Measurements from ENCODE around the gene UBA5. TPM values are rescaled to one million over a fixed set of nuclear protein-coding genes. Genes with fewer than 3 reads are reported as not detected.
A peak's percentile ranks its signal among the peaks of the same experiment; 100 is the strongest.
"Not testable (repeated sequence)": the region's sequence is repeated elsewhere in the genome, so short reads cannot be mapped to it uniquely, and the experiment has no call there.

UBA5 gene
- 40.4 and 45.7 TPM in 2 replicates for total RNA-seq (2014; rRNA removed)
- polyA plus RNA-seq (2012), result 16.9 TPM

- peak; percentile 65 for DNase-seq (ENCODE audit: low read depth)
Observed at GRCh38 chr3:132660052-132660810, at the start of gene UBA5. Gene UBA5, plus strand, starts transcription at chr3:132660329. Its CDS starts 209 bp downstream, at chr3:132660538.

- not testable (repeated sequence) for DNase-seq (ENCODE audit: low read depth)
Observed at GRCh38 chr3:132615301-132615700, 44.8 kb upstream of the UBA5 start.

GRCh38 chr3:132615881-132616280 lies 44.2 kb upstream of the UBA5 start:
- DNase-seq (ENCODE audit: low read depth), result peak; percentile 45

- no peak for DNase-seq (ENCODE audit: low read depth)
Observed at GRCh38 chr3:132616780-132617179, 43.3 kb upstream of the UBA5 start.

GRCh38 chr3:132622148-132622547 lies 38.0 kb upstream of the UBA5 start:
- DNase-seq (ENCODE audit: low read depth), result no peak

GRCh38 chr3:132622761-132623160 lies 37.4 kb upstream of the UBA5 start:
- no peak for DNase-seq (ENCODE audit: low read depth)

GRCh38 chr3:132623646-132624045 lies 36.5 kb upstream of the UBA5 start:
- DNase-seq (ENCODE audit: low read depth), result no peak

GRCh38 chr3:132624790-132625189 lies 35.3 kb upstream of the UBA5 start:
- DNase-seq (ENCODE audit: low read depth), result no peak

- DNase-seq (ENCODE audit: low read depth), result no peak
Observed at GRCh38 chr3:132625613-132626012, 34.5 kb upstream of the UBA5 start.

GRCh38 chr3:132626955-132627354 lies 33.2 kb upstream of the UBA5 start:
- no peak for DNase-seq (ENCODE audit: low read depth)

- no peak for DNase-seq (ENCODE audit: low read depth)
Observed at GRCh38 chr3:132628157-132628556, 32.0 kb upstream of the UBA5 start.

- DNase-seq (ENCODE audit: low read depth), result peak; percentile 72
Observed at GRCh38 chr3:132629928-132630327, 30.2 kb upstream of the UBA5 start.

- DNase-seq (ENCODE audit: low read depth), result no peak
Observed at GRCh38 chr3:132630612-132631011, 29.5 kb upstream of the UBA5 start.

- DNase-seq (ENCODE audit: low read depth), result no peak
Observed at GRCh38 chr3:132635052-132635451, 25.1 kb upstream of the UBA5 start.

GRCh38 chr3:132637590-132637989 lies 22.5 kb upstream of the UBA5 start:
- DNase-seq (ENCODE audit: low read depth), result peak; percentile 44

GRCh38 chr3:132638706-132639105 lies 21.4 kb upstream of the UBA5 start:
- DNase-seq (ENCODE audit: low read depth), result no peak

- DNase-seq (ENCODE audit: low read depth), result not testable (repeated sequence)
Observed at GRCh38 chr3:132641427-132641826, 18.7 kb upstream of the UBA5 start.

- DNase-seq (ENCODE audit: low read depth), result peak; percentile 58
Observed at GRCh38 chr3:132641837-132642538, 18.1 kb upstream of the UBA5 start.

- no peak for DNase-seq (ENCODE audit: low read depth)
Observed at GRCh38 chr3:132642539-132642847, 17.6 kb upstream of the UBA5 start.

- no peak for DNase-seq (ENCODE audit: low read depth)
Observed at GRCh38 chr3:132643366-132643765, 16.8 kb upstream of the UBA5 start.

GRCh38 chr3:132645058-132645457 lies 15.1 kb upstream of the UBA5 start:
- DNase-seq (ENCODE audit: low read depth), result no peak

GRCh38 chr3:132650153-132650552 lies 10.0 kb upstream of the UBA5 start:
- DNase-seq (ENCODE audit: low read depth), result no peak

GRCh38 chr3:132652640-132653270 lies 7.4 kb upstream of the UBA5 start:
- peak; percentile 41 for DNase-seq (ENCODE audit: low read depth)

All from LHCN-M2 (cell line).